H1 (cell line): ENCODE results near the gene ANAPC2. TPM values are rescaled to one million over a fixed set of nuclear protein-coding genes. Genes with fewer than 3 reads are reported as not detected.
A peak's percentile ranks its signal among the peaks of the same experiment; 100 is the strongest.

Experiments
- CTCF ChIA-PET: fragments of 300-600 bp; sonication (Branson Sonifier 250); formaldehyde crosslinking; loops from one replicate; lab custom pipeline; 2021; ENCODE audit not compliant: partially characterized antibody; lab: Charles Lee
- POLR2A ChIA-PET: fragments of 300-600 bp; sonication (Branson Sonifier 250); formaldehyde crosslinking; loops from one replicate; lab custom pipeline; 2021; ENCODE audit warnings: inconsistent platforms; ENCODE audit not compliant: partially characterized antibody; lab: Charles Lee
- DNase-seq, 2 experiments: peaks; one replicate each; pipeline versions ENCODE4 v3.0.0 to v3.0.0-alpha.2; 2010 to 2022; ENCODE audit warnings: low spot score in 2 of 2, low read depth in 1 of 2, mixed read lengths in 1 of 2
- FAIRE-seq: peaks from 2 replicates; lab custom pipeline; 2011; peaks lifted over from hg19 to GRCh38; lab: Jason Lieb, UNC
- H2AFZ ChIP-seq: 2 replicates; pipeline ENCODE4 v1.8.1; 2012; ENCODE audit warnings: low read length, inconsistent platforms
- H2AK5ac ChIP-seq: 2 replicates; pipeline ENCODE4 v1.6.1; 2013; ENCODE audit warnings: low read depth, low read length
- H2BK120ac ChIP-seq: replicated peaks from 2 replicates; pipeline ENCODE3; 2013; ENCODE audit warnings: low read depth, low read length, inconsistent platforms
- H2BK12ac ChIP-seq: 2 replicates; pipeline ENCODE4 v1.6.1; 2013; ENCODE audit warnings: low read depth, low read length
- H2BK15ac ChIP-seq: 2 replicates; pipeline ENCODE4 v1.6.1; 2013; ENCODE audit warnings: low read length
- H2BK20ac ChIP-seq: 2 replicates; pipeline ENCODE4 v1.6.1; 2013; ENCODE audit warnings: low read length
- H2BK5ac ChIP-seq: 2 replicates; pipeline ENCODE4 v1.6.1; 2013; ENCODE audit warnings: low read depth, low read length
- H3K14ac ChIP-seq: 2 replicates; pipeline ENCODE4 v1.6.1; 2013; ENCODE audit warnings: inconsistent platforms; ENCODE audit not compliant: insufficient read length
- H3K18ac ChIP-seq: 2 replicates; pipeline ENCODE4 v1.6.1; 2013; ENCODE audit warnings: low read length; ENCODE audit errors: extremely low read depth
- H3K23ac ChIP-seq: 2 replicates; pipeline ENCODE4 v1.6.1; 2013; ENCODE audit warnings: inconsistent platforms; ENCODE audit not compliant: insufficient read length
- H3K23me2 ChIP-seq: 2 replicates; pipeline ENCODE4 v1.6.1; 2013; ENCODE audit warnings: low read depth, low read length
- H3K27ac ChIP-seq: 2 replicates; pipeline ENCODE4 v1.6.1; 2011; ENCODE audit warnings: low read depth, low read length, inconsistent platforms
- H3K27me3 ChIP-seq, 4 experiments: replicated peaks in 1 of 4; 1 replicate in 1 of 4; 2 replicates in 3 of 4; pipeline versions ENCODE4 v1.6.1 to v1.8.1; 2011 to 2013; ENCODE audit warnings: low read length in 3 of 4, mild to moderate bottlenecking in 3 of 4, inconsistent platforms in 2 of 4, mixed read lengths in 2 of 4, moderate library complexity in 1 of 4; ENCODE audit not compliant: control insufficient read depth in 3 of 4, insufficient read depth in 3 of 4; ENCODE audit errors: extremely low read depth in 1 of 4
- H3K36me3 ChIP-seq, 4 experiments: 2 replicates each; pipeline versions ENCODE4 v1.6.1 to v1.8.1; 2011 to 2013; ENCODE audit warnings: mild to moderate bottlenecking in 4 of 4, low read length in 3 of 4, moderate library complexity in 2 of 4, control low read depth in 1 of 4, inconsistent platforms in 1 of 4; ENCODE audit not compliant: insufficient read depth in 4 of 4, control insufficient read depth in 2 of 4
- H3K4ac ChIP-seq: replicated peaks from 2 replicates; pipeline ENCODE3; 2013; ENCODE audit warnings: low read length, low read depth, mixed read lengths, inconsistent platforms; ENCODE audit not compliant: insufficient read length
- H3K4me1 ChIP-seq, 4 experiments: replicated peaks in 1 of 4; 1 replicate in 1 of 4; 2 replicates in 3 of 4; pipeline versions ENCODE4 v1.6.1 to v1.8.1; 2011 to 2013; ENCODE audit warnings: low read length in 3 of 4, inconsistent platforms in 2 of 4, mixed read lengths in 1 of 4; ENCODE audit not compliant: insufficient read depth in 4 of 4, control insufficient read depth in 3 of 4
- H3K4me2 ChIP-seq, 2 experiments: 2 replicates each; pipeline versions ENCODE4 v1.6.1 to v1.8.1; 2011 to 2013; ENCODE audit warnings: low read depth in 2 of 2, low read length in 2 of 2, control low read depth in 1 of 2, inconsistent platforms in 1 of 2, mild to moderate bottlenecking in 1 of 2; ENCODE audit not compliant: insufficient read depth in 1 of 2
- H3K4me3 ChIP-seq, 4 experiments: fragments of 200-600, 300-600 bp in 1 of 4; sonication (generic), shearing (Covaris generic), sonication (Bioruptor Twin) in 1 of 4; 2 replicates each; pipeline versions ENCODE4 v1.5.1 to v1.8.1; 2011 to 2016; ENCODE audit warnings: low read length in 4 of 4, low read depth in 3 of 4, control low read depth in 2 of 4, inconsistent platforms in 2 of 4, mild to moderate bottlenecking in 2 of 4, mixed read lengths in 1 of 4, moderate library complexity in 1 of 4; ENCODE audit not compliant: insufficient read depth in 2 of 4; ENCODE audit errors: extremely low read depth in 1 of 4
- H3K56ac ChIP-seq: replicated peaks from 2 replicates; pipeline ENCODE3; 2013; ENCODE audit warnings: low read depth, mild to moderate bottlenecking, mixed read lengths, low read length, inconsistent platforms; ENCODE audit not compliant: insufficient read length
- H3K79me1 ChIP-seq: 2 replicates; pipeline ENCODE4 v1.6.1; 2013; ENCODE audit warnings: low read depth, low read length, control low read depth
- H3K79me2 ChIP-seq, 2 experiments: 2 replicates each; pipeline versions ENCODE4 v1.6.1 to v1.8.1; 2012 to 2013; ENCODE audit warnings: low read length in 2 of 2, mild to moderate bottlenecking in 2 of 2, inconsistent platforms in 1 of 2; ENCODE audit not compliant: insufficient read depth in 2 of 2, control insufficient read depth in 1 of 2
- H3K9ac ChIP-seq, 4 experiments: replicated peaks in 1 of 4; 1 replicate in 1 of 4; 2 replicates in 3 of 4; pipeline versions ENCODE4 v1.6.1 to v1.8.1; 2011 to 2013; ENCODE audit warnings: low read depth in 3 of 4, low read length in 3 of 4, control low read depth in 2 of 4, mild to moderate bottlenecking in 2 of 4, moderate library complexity in 2 of 4, inconsistent platforms in 1 of 4; ENCODE audit errors: extremely low read depth in 1 of 4
- H3K9me3 ChIP-seq, 2 experiments: 2 replicates each; pipeline versions ENCODE4 v1.6.1 to v1.8.1; 2012 to 2013; ENCODE audit warnings: mild to moderate bottlenecking in 2 of 2, moderate library complexity in 2 of 2, control low read depth in 1 of 2, inconsistent platforms in 1 of 2, low read depth in 1 of 2, low read length in 1 of 2, mixed read lengths in 1 of 2; ENCODE audit not compliant: insufficient read depth in 2 of 2
- H4K20me1 ChIP-seq, 2 experiments: replicated peaks in 1 of 2; 2 replicates each; pipeline versions ENCODE3 to v1.8.1; 2011 to 2013; ENCODE audit warnings: inconsistent platforms in 2 of 2, low read length in 2 of 2, mild to moderate bottlenecking in 1 of 2; ENCODE audit not compliant: insufficient read depth in 2 of 2, control insufficient read depth in 1 of 2
- H4K5ac ChIP-seq: 2 replicates; pipeline ENCODE4 v1.6.1; 2013; ENCODE audit warnings: low read length, low read depth, mixed read lengths, inconsistent platforms; ENCODE audit not compliant: insufficient read length
- H4K8ac ChIP-seq: 2 replicates; pipeline ENCODE4 v1.8.0; 2013; ENCODE audit warnings: mild to moderate bottlenecking, moderate library complexity, low read length, inconsistent platforms; ENCODE audit not compliant: insufficient read depth; ENCODE audit errors: extremely low read depth
- H4K91ac ChIP-seq: replicated peaks from 2 replicates; pipeline ENCODE3; 2013; ENCODE audit warnings: low read length, mixed read lengths, inconsistent platforms; ENCODE audit not compliant: insufficient read length
- CTCF ChIP-seq, 3 experiments: IDR thresholded peaks; 1 replicate in 2 of 3; 2 replicates in 1 of 3; pipeline versions ENCODE4 v1.5.1 to v1.6.1; 2011; ENCODE audit warnings: low read length in 3 of 3, mild to moderate bottlenecking in 3 of 3, inconsistent platforms in 2 of 3, low read depth in 1 of 3, moderate library complexity in 1 of 3; ENCODE audit not compliant: insufficient read depth in 1 of 3; ENCODE audit errors: control extremely low read depth in 1 of 3
- GABPA ChIP-seq: IDR thresholded peaks from 2 replicates; pipeline ENCODE4 v1.6.1; 2011; ENCODE audit warnings: mild to moderate bottlenecking, low read length, moderate library complexity, borderline replicate concordance; ENCODE audit not compliant: insufficient read depth
- WGBS, 2 experiments: shearing (Covaris generic) in 1 of 2; methylation state at CpG; one replicate each; pipeline versions ENCODE4 v1.1.6 to v1.1.7; 2013 to 2015; ENCODE audit warnings: low lambda C conversion rate in 2 of 2, mixed read lengths in 2 of 2, inconsistent platforms in 1 of 2, low coverage in 1 of 2, missing lambda C conversion rate in 1 of 2; ENCODE audit not compliant: insufficient replicate concordance in 2 of 2, insufficient coverage in 1 of 2, insufficient read length in 1 of 2; ENCODE audit errors: extremely low coverage in 1 of 2, missing lambda C conversion rate in 1 of 2; 5-methylcytosine and 5-hydroxymethylcytosine counted together
- polyA plus RNA-seq, 7 experiments: library from polyadenylated mRNA; depleted of rRNA in 3 of 7; stranded (reverse) in 5 of 7; unstranded in 2 of 7; fragments of >200 nt in 5 of 7; fragments of 200-250 nt in 2 of 7; gene quantifications; 1 replicate in 5 of 7; 2 replicates in 1 of 7; 4 replicates in 1 of 7; pipeline versions ENCODE4 v1.2.1 to v1.2.3, GENCODE V29; 2011 to 2013; ENCODE audit warnings: missing spikeins in 2 of 7, mixed read lengths in 2 of 7
- total RNA-seq: library from RNA; stranded (reverse); fragmentation: NEBNext Ultra II Directional; extraction: Animal tissue kit (Norgen Biotek cat#: 25700); gene quantifications from 2 replicates; pipeline ENCODE4 v1.2.1, GENCODE V29; 2021

The ANAPC2 gene
- total and polyA plus RNA-seq, 2 of the 8 experiments (the other 6 are each of a cell fraction or from before 2014, with no cell fraction given): 30.2 to 37.7 TPM

GRCh38 chr9:137160716-137161557 lies 27.4 kb downstream of the ANAPC2 start:
- H3K9me3 ChIP-seq: no peaks in the 10 kb centered on the region
- peak overlapping the region; percentile 50 to 90 for H3K4me2 ChIP-seq
- no peak overlapping the region for H2AK5ac ChIP-seq
- H2BK120ac ChIP-seq: no peak overlapping the region
- no peak overlapping the region for H4K8ac ChIP-seq
- FAIRE-seq (no peak), DNase-seq (peak in 1 of 2 experiments; percentile 76)
- H2BK5ac ChIP-seq: no peak overlapping the region
- no peak overlapping the region; the same call in 1 of the 2 replicates for H3K18ac ChIP-seq
- H4K20me1 ChIP-seq: peaks cover 0 to 20% of the 10 kb centered on the region in 2 experiments
- POLR2A ChIA-PET: interaction anchor here (1.2 to 2.0 kb wide), 2 partner anchors 16 to 80 kb away, joined by 3 to 5 read pairs; partner anchors contain the start of gene TUBB4B
- no peaks in the 10 kb centered on the region; the same call in 1 of the 2 replicates for H3K79me1 ChIP-seq
- no peak overlapping the region for H3K4ac ChIP-seq
- no peak overlapping the region for H3K23ac ChIP-seq
- no peak overlapping the region for H2AFZ ChIP-seq
- H2BK12ac ChIP-seq: no peak overlapping the region
- H3K23me2 ChIP-seq: peaks cover 10% of the 10 kb centered on the region; the same call in 1 of the 2 replicates
- TF ChIP-seq GABPA (no peak), CTCF (IDR thresholded peaks at IDR 0.05; ENCODE audit: control extremely low read depth in 1 of 3, insufficient read depth in 1 of 3, low read depth in 1 of 3, low read length in 3 of 3) (peak in 1 of 3 experiments; percentile 9; a peak in 1 of 4 replicates)
- H3K79me2 ChIP-seq: no peaks in the 10 kb centered on the region
- no peak overlapping the region for H4K91ac ChIP-seq
- H2BK20ac ChIP-seq: no peak overlapping the region
- peaks cover 0 to 13% (median 12%) of the 10 kb centered on the region in 4 experiments; a peak in 6 of 7 replicates for H3K4me1 ChIP-seq
- no peak overlapping the region for H3K14ac ChIP-seq
- no peak overlapping the region for H3K9ac ChIP-seq
- peaks cover 52 to 96% (median 89%) of the 10 kb centered on the region in 4 experiments for H3K27me3 ChIP-seq
- no peak overlapping the region for H4K5ac ChIP-seq
- H3K56ac ChIP-seq: no peak overlapping the region
- no peaks in the 10 kb centered on the region for H3K36me3 ChIP-seq
- CTCF ChIA-PET: interaction anchor here (0.8 to 4.0 kb wide), 10 partner anchors 11 to 180 kb away, joined by 3 to 16 read pairs (median 4); partner anchors contain the start of genes CYSRT1, GRIN1 and TMEM210
- 58% methylated on average over 26 of the region's 56 CpGs; no CpG with 5 or more reads in 1 of the 2 experiments for WGBS, 2 experiments
- peak overlapping the region in 1 of 4 experiments; percentile 38; a peak in 1 of 8 replicates for H3K4me3 ChIP-seq
- H3K27ac ChIP-seq: no peak overlapping the region
- H2BK15ac ChIP-seq: 0 out of 2 replicates have a peak overlapping the region, but pooled peaks have one; percentile 40
